ENCODE results near the gene PAX5.

The PAX5 gene

DNA sequence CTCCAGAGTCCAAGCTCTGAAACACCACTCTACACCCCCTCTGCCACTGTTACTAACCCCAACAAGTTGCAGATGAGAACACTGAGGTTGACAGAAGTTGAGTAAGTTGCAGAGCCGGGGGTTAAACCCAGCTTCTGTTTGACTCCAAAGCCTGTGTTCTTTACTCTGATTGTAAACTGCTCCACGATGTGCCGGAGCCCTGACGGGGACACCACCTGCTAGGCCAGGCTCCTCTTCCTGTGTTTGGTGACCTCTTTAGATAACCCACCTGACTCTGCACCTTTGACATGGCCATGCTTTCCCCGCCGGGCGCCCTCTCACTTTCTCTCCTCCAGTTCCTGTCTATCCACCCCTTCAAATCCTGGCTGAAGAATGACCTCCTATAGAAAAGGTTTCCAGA is 96.7 kb downstream of the PAX5 start:
- no peak for DNase-seq
- no peak overlapping the region for H3K27ac ChIP-seq
- no peaks in the 10 kb centered on the region for H3K36me3 ChIP-seq (replicated peaks)
- in situ Hi-C loops (cut with HindIII; ENCODE audit: low pct_ligation_motif_present, low sequenced_read_pairs): no loop called here
- H3K27me3 ChIP-seq (replicated peaks): peaks cover 13% of the 10 kb centered on the region
- TF ChIP-seq, protein P1, sequence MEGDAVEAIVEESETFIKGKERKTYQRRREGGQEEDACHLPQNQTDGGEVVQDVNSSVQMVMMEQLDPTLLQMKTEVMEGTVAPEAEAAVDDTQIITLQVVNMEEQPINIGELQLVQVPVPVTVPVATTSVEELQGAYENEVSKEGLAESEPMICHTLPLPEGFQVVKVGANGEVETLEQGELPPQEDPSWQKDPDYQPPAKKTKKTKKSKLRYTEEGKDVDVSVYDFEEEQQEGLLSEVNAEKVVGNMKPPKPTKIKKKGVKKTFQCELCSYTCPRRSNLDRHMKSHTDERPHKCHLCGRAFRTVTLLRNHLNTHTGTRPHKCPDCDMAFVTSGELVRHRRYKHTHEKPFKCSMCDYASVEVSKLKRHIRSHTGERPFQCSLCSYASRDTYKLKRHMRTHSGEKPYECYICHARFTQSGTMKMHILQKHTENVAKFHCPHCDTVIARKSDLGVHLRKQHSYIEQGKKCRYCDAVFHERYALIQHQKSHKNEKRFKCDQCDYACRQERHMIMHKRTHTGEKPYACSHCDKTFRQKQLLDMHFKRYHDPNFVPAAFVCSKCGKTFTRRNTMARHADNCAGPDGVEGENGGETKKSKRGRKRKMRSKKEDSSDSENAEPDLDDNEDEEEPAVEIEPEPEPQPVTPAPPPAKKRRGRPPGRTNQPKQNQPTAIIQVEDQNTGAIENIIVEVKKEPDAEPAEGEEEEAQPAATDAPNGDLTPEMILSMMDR (IDR thresholded peaks at IDR 0.05; ENCODE audit: low read depth, low read length, missing control alignments): no peak
- no peak overlapping the region for H3K4me3 ChIP-seq (ENCODE audit: low read depth, low read length)

DNA sequence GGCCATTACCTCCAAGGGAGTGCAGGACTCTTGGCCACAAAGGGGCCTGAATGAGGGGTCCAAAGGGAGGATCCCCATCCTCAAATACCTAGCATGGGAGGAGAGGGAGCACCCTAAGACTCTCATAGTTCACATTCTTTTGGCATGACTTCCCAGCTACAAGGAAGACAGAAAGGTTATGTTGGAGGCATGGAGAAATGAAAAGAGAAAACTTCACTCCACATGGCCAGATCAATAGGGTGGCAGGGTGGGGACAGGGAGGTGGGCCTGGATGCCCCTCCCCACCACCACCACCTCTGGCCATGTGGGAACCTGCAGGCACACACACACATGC is 97.6 kb downstream of the PAX5 start:
- no peaks in the 10 kb centered on the region for H3K36me3 ChIP-seq (replicated peaks)
- TF ChIP-seq, protein P1 (IDR thresholded peaks at IDR 0.05; ENCODE audit: low read depth, low read length, missing control alignments): no peak
- in situ Hi-C loops (cut with HindIII; ENCODE audit: low pct_ligation_motif_present, low sequenced_read_pairs): no loop called here
- DNase-seq: no peak
- H3K4me3 ChIP-seq (ENCODE audit: low read depth, low read length): no peak overlapping the region
- H3K27me3 ChIP-seq (replicated peaks): peaks cover 13% of the 10 kb centered on the region
- no peak overlapping the region for H3K27ac ChIP-seq

DNA sequence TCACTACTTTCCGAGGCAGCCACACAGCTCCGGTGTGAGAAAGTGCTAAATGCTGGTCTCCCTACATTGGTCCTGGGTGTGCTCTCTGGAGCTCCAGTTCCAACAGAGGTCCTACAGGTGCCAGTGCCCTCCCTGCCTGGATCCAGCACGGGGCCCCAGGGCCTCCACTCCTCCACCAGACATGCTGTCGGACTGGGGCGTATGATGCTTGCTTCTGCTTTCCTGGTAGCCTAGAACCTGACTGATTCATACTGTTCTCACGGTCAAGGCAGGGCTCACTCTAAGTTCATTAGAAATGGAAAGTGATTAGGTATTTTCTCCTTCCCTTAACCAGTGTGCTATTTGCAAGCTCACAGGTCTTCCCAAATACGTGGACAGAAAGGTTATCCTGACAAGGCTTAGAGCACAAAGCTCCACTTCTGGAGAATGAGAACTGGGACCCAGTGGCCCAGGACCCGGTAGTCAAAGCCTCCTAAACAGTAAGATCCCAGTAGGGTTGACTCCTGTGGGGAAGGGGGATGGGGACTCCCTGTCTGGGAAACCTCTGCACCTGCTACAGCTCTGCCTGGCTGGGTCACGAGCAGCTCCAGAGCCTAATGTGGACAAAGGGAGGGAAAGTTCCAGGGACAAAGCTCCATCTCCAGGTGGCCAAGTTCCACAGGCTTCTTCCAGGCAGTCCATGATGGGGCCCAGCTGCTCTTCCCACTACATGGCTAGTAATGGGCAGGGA is 98.1 kb downstream of the PAX5 start:
- no peak overlapping the region for H3K4me3 ChIP-seq (ENCODE audit: low read depth, low read length)
- H3K27me3 ChIP-seq (replicated peaks): peaks cover 13% of the 10 kb centered on the region
- no peak for DNase-seq
- in situ Hi-C loops (cut with HindIII; ENCODE audit: low pct_ligation_motif_present, low sequenced_read_pairs): no loop called here
- TF ChIP-seq, protein P1 (IDR thresholded peaks at IDR 0.05; ENCODE audit: low read depth, low read length, missing control alignments): no peak
- H3K36me3 ChIP-seq (replicated peaks): no peaks in the 10 kb centered on the region
- no peak overlapping the region for H3K27ac ChIP-seq

DNA sequence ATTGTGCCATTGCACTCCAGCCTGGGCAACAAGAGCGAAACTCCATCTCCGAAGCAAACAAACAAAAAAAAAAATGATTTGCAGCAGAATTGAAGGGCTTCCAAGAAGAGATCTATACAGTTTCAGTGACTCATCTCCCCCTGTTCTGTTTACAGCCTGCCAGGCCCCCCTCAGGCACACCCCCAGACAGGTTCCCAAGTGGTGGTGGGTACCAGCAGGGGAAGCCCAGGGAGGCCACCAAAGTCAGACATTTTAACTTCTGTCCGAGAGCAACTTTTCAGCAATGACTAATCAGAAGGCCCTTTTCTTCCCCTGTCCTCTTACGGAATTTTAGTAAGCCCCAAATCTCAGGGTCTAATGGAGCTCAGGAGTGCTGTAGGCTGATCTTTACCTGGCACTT is 98.7 kb downstream of the PAX5 start:
- Histone ChIP-seq H3K27ac (no peak overlapping the region), H3K27me3 (replicated peaks) (peaks cover 13% of the 10 kb centered on the region)
- DNase-seq: no peak

DNA sequence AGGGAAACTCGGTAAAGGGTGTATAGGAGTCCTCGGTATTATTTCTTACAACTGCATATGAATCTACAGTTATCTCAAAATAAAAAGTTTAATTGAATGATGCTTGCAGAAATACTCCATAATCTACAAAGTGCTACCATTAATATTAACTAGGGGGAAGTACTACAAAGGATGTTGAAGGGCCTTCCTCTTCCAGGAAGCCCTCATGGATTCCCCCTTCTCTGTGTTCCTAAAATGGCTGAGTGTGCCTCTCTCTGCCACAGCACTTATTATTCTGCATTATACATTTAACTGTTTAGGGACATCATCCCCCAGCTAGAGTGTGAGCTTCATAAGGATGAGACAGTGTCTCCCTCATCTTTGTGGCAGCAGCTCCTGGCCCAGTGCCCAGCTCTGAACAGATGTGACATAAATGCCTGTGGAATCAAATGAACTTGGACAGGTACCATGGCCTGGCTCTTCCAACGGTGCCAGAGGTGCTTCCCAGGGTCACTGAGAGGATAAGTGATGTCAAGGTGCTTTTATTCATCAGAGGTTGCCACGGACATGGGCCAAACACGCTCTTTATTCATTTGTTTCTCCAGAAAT is 99.5 kb downstream of the PAX5 start:
- TF ChIP-seq, protein P1 (IDR thresholded peaks at IDR 0.05; ENCODE audit: low read depth, low read length, missing control alignments): no peak
- Histone ChIP-seq H3K27me3 (replicated peaks) (peaks cover 11% of the 10 kb centered on the region), H3K27ac (no peak overlapping the region), H3K4me3 (ENCODE audit: low read depth, low read length) (no peak overlapping the region), H3K36me3 (replicated peaks) (no peaks in the 10 kb centered on the region)
- in situ Hi-C loops (cut with HindIII; ENCODE audit: low pct_ligation_motif_present, low sequenced_read_pairs): no loop called here
- DNase-seq: no peak

More for the DNA sequence above, 98.7 kb downstream of the PAX5 start:
- Histone ChIP-seq H3K4me3 (ENCODE audit: low read depth, low read length) (no peak overlapping the region), H3K36me3 (replicated peaks) (no peaks in the 10 kb centered on the region)
- in situ Hi-C loops (cut with HindIII; ENCODE audit: low pct_ligation_motif_present, low sequenced_read_pairs): no loop called here
- TF ChIP-seq, protein P1 (IDR thresholded peaks at IDR 0.05; ENCODE audit: low read depth, low read length, missing control alignments): no peak
